CD1c-positive myeloid dendritic cell (primary cell): ENCODE results near the gene ETS1.
A peak's percentile ranks its signal among the peaks of the same experiment; 100 is the strongest.

ENCODE experiments used
- DNase-seq: peaks from one replicate; pipeline ENCODE4 v3.0.0-alpha.2; 2016; ENCODE audit errors: extremely low spot score

The ETS1 gene

DNA sequence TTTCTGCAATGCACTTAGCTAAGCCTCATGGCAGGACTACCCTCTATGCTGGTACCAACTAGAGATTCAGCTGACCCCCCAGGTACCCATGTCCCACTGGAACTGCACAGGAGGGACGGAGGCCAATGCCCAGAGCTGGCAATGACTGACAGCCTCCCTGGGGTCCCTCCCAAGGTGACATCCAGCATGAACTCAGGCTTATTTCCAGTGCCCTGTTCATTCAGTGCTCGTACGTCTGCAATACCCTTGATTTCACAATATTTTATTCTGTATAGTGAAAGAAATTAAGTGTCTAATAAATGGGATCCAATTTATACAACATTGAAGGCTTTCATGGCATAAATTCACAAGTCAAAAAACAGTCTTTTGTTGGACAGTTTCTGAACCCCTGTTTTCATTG is 20.2 kb downstream of the ETS1 start:
- no peak for DNase-seq

DNA sequence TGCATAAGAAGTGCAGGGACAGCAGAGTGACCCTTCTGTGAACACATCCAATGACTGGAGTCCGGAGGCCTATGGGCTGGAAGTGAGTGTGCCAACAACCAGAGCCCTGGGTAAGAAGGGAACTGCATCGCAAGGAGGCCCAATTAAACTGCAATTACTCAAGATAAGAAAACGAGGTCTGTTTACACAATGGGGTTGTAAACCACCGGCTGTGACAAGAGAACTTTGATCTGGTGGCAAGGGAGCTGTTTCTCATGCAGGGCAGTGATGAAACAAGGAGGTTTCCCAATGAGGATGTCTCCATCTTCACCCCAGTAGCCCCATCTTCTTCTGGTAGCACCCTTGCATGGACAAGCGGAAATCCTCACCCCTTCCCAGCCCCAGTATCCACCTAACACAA is 21.5 kb downstream of the ETS1 start:
- DNase-seq, result peak; percentile 29

DNA sequence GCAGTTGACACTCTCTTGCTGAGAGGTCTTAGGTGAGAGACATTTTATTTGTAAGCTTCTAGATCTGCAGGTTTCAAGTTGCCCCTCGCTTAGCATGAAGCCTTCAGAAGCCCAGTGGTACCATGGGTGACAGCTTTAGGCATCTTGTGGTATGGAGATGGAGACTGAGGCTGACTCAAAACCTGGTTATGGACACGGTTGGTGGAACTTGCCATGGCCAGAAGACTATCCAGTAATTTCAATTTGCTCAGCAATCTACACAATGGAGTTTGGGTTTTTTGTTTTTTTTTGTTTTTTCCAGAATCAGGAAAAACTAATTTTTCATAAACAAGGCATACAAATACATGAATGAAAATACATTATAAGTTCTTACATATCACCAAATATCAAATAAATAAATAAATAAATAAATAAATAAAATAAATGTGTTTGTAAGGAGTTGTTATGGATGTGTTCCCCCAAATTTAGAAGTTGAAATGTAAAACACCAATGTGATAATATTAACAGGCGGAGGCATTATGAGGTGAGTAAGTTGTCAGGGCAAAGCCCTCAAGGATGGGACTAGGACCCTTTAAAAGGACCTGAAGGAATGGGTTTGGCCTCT is 22.6 kb downstream of the ETS1 start:
- DNase-seq, result no peak

DNA sequence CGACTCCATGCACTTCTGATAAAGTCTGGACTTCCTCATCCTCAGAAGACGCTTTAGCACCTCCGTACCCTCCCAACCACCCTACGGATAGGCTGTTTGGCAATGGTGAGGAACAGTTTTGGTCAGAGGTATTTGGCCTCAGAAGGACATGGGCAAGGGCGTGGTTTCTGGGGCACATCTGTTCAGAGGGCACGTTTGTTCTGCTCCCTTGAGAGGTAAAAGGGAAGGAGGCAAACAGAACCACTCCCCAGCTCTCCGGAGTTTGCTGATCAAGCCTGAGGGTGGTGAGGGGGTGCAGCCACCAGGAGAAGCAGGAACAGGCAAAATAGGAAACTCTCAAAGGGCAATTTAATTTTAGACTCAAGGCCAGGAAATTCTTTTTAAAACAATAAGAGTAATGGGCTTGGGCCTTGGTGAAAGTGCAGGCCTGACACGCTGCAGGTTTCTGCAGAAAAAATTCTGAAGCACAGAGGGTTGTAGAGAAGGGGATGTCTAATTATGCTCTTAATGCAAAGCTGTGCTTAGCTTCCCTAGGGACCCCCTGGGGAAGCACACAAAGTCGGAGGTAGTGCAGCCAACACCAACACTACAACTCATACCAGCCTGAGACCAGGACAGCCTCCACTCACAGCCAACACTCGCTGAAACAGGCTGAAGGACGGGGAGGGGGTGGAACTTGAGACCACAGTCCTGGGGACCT is 23.3 kb downstream of the ETS1 start:
- peak; percentile 71 for DNase-seq

DNA sequence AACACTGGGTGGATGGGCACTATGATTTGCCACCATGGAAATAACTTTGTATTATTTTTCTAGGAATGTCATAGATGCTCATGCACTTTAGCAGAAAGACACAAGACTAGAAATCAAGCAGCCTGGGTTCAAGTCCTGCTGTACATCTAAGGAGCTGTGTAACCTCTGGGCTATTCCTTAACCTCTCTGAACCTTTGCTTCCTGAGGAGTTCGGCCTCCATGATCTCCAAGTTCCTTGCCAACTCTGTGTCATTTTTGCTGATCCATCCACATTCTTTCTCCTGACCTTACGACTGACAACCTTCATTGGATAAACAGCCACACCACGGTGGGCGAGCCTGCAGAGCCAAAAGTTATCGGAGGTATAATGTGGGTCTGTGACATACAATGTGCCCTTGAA is 24.1 kb downstream of the ETS1 start:
- no peak for DNase-seq

DNA sequence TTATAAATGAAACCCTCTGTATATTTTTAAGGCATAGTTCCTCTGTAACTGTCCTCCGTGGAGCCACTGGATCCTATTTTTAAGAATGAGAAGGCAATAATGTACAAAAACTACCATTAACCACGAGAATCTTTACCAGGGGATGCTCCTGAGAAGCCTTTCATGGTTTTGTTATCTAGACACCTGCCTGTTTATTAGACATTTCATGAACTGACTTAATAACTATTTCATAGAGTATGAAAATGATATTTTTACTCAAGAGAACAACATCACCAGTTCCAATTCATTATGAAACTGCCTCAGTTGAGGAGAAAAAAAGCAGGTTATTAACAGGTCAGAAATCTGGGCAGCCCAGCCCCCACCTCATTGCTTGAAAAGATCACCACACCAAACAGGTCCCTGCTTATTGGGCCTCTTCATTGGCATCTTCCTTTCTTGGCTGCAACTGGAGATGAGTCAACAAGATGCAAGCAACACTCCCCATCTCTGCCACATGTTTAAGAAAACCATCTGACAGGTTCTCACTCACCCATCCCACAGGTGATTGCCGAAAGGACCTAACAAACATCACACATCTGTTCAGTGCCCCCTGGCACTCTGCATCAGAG is 27.8 kb downstream of the ETS1 start:
- no peak for DNase-seq

DNA sequence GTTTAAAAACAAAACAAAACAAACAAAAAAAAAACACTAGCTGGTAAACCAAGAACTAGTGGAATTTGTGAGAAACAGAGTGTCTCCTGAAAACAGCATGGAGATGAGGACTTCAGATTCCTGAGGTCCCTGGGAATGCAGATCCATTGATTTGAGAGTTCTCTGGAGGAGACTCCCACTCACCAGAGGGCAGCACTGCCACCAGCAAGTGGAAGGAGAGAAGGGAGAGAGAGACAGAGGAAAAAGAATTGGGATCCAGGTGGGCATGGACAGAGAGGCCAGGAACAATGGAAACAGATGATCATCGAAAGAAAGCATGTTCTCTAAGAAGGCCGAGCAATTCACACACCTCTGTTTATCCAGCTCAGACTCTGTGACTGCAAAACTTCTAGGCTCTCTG is 31.8 kb downstream of the ETS1 start:
- no peak for DNase-seq

DNA sequence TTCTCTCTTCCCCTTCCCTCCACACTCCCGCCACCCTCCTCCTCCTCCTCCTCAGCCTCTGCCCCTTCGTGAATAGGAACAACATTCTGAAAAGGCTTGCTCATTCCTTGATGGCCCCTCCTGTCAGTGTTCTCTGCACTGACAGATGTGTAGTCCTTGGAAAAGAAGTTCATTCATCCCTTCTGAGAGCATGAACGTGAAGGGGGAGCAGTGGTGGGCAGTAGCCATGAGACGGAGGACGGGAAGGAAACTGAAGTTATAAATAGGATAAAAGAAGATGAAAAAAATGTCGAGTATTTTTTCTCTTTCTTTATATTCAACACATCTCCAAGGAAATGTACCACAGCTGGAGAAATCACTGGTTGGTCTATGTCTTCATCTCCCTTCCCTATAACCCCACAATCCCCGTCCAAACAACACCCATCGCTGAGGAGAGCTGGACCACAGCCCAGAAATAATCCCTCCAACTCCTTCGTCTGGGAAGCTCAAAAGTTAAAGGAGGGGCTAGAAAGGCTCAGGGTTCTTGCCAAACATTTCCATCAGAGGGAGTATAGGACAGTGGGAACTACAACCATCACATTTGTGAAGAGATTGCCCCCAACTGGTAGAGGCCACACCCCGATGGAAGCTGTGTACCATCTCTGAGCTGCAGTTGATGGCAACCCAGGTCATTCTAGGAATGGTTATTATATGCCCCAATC is 33.5 kb downstream of the ETS1 start:
- DNase-seq, result peak; percentile 17

DNA sequence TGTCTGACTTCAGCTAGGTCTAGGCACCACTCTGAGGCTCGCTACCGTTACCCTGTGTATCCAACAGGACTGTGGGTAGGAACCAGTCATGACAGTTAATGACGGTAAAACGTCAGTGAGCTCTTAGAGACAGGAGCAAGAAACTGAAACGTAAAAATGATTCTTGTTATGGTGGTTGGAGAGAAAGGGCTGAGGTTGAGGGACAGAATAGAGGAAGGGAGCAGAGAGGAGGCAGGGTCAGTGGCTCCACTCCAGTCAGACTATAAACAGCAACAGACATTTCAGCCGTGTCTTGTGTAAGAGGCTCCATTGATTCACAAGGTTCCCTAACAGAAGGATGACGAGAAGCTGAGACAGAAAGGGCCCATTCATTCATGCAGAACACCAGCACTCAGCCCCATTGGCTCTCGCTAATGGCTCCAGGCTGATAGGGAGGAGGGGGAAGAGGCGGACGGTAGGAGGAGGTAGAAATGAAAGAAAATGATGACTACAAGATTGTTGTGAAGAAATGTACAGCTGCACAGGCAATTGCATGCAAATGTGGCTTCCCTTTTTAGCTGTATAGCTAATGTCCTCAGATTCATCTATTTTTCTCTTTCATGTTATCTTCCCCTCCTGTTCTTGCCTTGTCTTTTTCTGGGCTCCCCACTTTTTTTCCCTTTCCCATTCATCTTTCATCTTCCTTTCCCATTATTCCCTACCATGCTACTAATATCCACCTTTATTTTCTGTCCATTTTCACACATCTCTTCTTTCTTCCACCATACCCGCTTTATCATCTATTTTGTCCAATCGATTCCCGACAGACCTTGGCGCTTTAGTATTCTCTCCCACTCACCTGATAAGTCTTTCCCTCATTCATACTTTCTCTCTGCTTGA is 34.3 kb downstream of the ETS1 start:
- peak; percentile 87 for DNase-seq

DNA sequence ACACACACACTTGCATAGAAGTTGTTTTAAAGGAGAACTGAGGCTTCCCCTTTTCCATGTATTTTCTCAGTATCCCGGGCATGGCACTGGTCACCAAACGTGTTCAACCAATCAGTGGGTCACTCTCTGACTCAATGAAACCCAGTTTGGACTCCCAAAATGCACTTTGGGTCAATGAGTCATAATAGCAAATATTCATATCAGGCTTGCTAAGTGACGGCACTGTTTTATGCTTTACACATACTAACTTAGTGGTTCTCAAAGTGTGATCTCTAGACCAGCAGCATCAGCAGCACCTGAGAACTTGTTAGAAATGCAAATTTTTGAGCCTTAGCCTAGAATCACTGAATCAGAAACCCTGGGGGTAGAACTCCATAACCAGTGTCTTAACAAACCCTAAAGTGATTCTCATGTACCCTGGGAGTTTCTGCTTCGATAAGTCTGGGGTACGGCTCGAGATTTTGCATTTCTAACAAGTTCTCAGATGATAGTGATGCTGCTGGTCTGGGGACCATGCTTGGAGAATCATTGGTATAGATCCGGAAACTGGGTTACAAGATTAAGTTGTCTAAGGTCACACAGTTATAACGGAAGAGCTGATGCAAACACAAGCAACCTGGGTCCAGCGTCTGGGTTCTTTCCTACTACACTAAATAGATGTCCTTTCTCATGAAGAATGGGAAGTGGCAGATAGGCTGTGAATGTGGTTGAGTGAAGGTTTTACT is 35.6 kb downstream of the ETS1 start:
- DNase-seq, result peak; percentile 95

DNA sequence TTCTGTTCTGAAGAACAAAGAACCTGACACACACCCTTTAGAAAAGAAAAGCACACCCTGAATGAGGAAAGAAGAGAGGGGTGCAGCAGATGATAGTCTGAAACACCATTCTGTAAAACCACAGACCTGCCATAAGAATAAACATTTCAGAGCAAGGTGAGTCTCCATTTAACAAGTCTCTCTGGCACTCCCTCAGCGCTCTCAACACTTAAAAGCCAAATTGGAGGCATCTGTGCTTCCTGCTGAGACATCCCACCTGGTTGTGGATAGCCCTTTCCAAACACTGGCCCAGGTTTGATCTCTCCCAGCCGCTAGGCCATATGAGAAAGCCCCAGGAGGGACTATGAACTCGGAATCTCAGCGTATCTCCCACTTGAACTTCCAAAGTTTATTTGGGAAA is 36.3 kb downstream of the ETS1 start:
- DNase-seq, result peak; percentile 29

DNA sequence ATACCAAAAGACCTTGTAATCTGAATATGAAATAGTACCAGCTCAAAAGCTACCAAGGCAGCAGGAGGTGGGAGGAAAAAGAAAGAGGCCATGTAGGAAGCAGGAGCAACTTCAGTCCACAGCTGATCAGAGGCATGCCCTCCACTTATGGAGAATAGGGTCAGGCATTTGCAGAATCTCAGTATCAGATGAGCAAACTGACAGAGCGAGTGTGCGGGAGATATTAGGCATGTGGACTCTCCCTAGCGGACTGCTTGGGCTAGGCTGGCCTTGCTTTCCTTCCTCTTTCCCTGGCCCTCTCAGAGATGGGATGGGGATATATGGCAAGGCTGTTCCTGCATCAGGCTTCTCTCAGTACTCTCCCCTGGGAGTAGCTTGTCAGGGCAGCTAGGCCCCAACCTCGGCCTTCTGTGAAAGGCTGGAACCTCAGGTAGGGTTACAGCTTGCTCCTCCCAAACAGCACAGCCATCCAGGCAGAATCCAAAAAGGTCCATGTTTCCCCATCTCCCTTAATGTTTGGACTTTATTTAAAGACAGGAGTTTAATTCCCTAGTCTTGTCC is 37.0 kb downstream of the ETS1 start:
- DNase-seq, result peak; percentile 46

DNA sequence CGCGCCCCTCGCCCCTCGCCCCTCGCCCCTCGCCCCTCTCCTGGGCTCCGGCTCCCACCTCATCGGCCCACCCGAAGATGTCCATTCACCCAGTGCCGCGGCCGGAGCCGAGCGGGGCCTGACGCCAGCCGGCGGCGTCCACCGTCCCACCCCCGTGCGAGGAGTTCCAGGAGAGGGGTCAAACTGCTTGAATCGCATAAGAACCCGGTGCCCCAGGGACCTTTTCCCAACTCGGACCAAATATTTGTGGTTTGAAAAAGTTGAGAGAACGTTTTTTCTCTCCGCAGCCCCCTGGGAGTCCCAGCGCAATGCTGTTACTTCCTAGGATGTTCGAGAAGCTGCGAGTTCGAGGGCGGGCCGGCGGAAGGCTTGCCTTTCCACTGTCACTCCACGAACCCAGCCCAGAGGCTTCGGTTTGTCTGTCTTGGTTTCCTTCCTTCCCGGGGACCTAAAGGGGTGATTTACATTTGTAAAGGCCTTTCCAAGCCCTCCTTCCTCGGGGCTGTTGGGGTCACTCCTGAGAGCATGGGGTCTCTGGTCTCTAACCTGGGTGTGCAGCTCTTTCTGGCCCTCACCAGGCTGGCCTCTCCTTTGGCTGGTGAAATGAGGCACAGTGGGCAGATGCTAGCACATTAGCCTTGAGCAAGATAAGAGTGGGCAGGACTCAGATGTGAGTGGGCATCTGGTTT is 38.0 kb downstream of the ETS1 start:
- DNase-seq, result no peak

DNA sequence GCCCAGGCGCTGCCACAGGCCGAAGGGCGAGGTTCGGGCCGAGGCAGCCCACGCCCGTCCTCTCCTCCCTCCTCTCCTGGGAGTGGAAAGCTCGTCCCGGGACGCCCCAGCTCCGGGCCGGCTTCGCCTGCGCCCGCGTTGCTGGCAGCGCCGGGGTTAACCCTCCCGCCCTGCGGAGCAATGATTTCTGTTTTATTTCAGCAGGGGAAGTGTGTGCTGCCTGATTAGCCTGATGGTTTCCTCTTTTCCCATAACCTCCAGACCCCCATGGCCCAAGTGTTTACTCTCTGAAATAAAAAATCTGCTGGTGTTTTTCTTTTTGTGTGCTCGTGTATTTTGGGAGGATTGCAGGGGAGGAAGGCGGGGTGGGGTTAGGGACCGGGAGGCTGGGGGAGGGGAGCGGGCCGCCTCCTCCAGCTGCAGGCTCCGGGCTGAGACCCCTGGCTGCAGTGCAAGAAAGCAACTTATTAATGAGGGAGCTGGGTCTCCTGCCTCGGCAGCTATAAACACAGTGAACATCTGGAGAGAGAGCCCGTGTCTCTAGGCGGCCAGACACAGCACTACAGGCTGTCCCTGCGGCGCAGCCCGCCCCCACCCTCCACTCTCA is 38.6 kb downstream of the ETS1 start:
- peak; percentile 60 for DNase-seq

DNA sequence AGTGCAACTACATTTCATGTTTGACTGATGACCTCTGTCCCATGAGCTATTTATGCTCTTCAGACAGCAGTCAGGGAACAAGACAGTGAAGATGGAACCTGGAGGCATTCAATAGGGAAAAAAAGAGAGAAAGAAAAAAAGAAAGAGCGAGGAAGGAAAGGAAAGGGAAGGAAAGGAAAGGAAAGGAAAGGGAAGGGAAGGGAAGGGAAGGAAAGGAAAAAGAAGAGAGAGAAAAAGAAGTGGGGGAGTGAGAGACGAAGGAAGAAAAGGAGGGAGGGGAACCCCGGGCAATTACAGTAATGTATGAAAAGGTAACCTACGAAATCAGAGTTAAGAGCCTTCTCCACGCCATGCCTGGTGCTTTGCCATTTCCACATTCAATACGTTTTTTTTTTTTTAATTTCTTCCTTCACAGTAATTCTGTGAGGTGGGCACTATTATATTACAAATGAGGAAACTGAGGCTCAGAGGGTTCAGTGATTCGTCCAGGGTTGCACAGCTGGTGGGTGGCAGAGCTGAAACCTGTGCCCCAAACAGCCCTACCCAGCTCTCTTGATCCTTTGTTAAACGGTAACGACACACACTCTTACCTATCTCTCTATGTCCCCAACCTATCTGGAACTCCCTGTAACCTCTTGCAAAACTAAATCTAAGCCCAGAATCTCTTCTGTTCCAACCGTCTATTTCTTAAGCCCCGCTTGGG is 39.3 kb downstream of the ETS1 start:
- no peak for DNase-seq

DNA sequence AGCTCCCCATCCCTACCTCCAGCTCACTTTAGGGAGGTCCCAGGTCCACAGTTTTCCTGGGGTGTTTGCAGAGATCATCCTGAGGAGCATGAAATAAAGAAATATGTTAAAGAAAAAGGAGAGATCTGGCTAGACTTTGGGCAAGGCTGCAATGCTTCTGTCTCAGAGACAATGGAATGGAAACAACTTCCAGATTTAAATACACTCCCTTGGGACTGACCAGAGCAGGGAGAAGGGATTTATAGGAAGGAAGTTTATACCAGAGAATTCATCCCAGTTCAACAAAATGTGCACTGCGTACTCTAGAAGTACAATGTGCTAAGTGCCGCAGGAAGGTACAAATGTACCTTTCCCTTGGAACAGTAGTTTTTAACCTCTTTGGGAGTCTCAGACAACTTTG is 40.4 kb downstream of the ETS1 start:
- no peak for DNase-seq

DNA sequence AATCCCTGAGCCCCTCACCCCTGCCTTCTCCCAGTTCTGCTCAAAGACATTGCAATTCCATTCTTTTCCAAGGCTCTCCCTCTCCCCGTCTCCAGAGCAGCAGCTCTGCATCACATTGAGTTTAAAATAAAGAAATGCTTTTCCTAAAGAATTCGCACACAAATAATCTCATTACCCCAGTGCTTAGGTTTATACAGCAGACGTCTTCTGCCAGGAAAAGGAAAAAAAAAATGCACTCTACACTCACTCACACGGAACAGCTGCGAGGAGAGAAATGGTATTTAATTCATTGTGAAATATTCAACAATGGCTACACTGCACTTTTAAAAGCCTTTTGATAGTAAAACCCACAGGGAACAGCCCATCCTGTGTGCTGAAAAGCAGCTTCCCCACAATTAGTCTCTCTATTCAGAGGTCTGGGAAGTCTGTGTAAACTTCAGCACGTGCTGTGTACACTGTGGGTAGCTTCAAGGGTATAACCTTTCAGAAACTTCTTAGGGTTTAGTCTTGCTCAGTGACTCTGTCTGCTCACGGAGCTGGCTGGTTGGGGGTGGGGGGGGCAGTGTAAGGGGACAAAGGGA is 42.8 kb downstream of the ETS1 start:
- DNase-seq, result no peak

DNA sequence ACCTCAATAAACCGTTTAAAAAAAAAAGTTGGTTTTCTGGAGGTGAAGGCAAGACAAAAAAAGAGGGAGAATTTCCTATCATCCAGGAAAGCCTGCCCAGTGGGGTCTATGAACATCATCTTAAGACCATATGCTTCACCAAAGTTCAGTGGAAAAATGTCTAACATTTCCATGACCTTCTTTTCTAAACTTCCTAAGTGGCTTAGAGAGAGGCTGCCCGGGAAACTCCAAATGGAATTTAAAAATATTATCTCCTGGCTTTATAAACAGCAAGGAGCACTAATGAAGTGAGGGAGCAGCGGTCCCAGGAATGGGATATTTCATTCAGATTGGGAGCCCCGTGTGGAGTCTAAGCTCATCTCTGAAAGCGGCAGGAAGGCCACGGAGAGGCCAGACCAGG is 46.9 kb downstream of the ETS1 start:
- DNase-seq, result no peak

DNA sequence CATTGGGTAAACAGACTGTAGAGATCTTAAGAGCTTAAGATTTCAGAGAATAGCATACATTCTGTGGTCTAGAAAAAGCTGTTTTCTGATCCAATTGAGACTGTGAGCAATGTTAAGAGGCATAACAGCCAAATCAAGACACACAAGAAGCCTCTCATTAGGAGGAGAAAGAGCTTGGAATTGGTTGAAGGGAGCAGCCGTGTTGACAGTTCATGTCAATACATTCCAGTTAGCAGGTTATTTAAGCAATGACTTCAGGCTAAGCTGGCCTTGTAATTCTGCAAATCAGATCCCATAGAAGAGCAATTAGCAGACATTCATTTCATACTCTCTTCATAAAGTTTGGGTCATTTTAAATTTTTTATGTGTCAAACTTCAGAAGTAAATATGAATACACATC is 50.9 kb downstream of the ETS1 start:
- DNase-seq, result no peak
